Osteocyte (in vitro differentiated cells): ENCODE results near the gene ZMYM1. TPM values are rescaled to one million over a fixed set of nuclear protein-coding genes. Genes with fewer than 3 reads are reported as not detected.

Experiments used
- DNase-seq: peaks from one replicate; pipeline ENCODE4 v3.0.0; 2021; ENCODE audit warnings: mixed read lengths; ENCODE audit not compliant: unreplicated experiment; ENCODE audit errors: extremely low spot score
- H3K27ac Mint-ChIP-seq: one replicate; pipeline ENCODE4 v1.8.0; 2021; ENCODE audit warnings: mild to moderate bottlenecking, mixed read lengths; ENCODE audit not compliant: unreplicated experiment
- H3K27me3 Mint-ChIP-seq: one replicate; pipeline ENCODE4 v1.8.0; 2021; ENCODE audit warnings: mixed read lengths; ENCODE audit not compliant: unreplicated experiment
- H3K36me3 Mint-ChIP-seq: one replicate; pipeline ENCODE4 v1.8.0; 2021; ENCODE audit warnings: mixed read lengths; ENCODE audit not compliant: unreplicated experiment
- H3K4me1 Mint-ChIP-seq: one replicate; pipeline ENCODE4 v1.8.0; 2021; ENCODE audit warnings: mixed read lengths; ENCODE audit not compliant: unreplicated experiment
- H3K4me3 Mint-ChIP-seq: one replicate; pipeline ENCODE4 v1.8.0; 2021; ENCODE audit warnings: mild to moderate bottlenecking, moderate library complexity, mixed read lengths; ENCODE audit not compliant: unreplicated experiment
- H3K9me3 Mint-ChIP-seq: one replicate; pipeline ENCODE4 v1.8.0; 2021; ENCODE audit warnings: mixed read lengths; ENCODE audit not compliant: unreplicated experiment
- total RNA-seq: library from RNA; stranded (reverse); gene quantifications from 2 replicates; pipeline ENCODE4 v1.2.1, GENCODE V29; 2021
- TF ChIP-seq, protein P1 (sequence below): fragments of 200-600 bp; sonication (generic); IDR thresholded peaks from 2 replicates; pipeline ENCODE4 v1.5.0; 2021; ENCODE audit warnings: antibody characterized with exemption, mild to moderate bottlenecking, moderate library complexity

ZMYM1 gene
- total RNA-seq, 1 donor from 2014 or later, result 17.2 TPM

DNA sequence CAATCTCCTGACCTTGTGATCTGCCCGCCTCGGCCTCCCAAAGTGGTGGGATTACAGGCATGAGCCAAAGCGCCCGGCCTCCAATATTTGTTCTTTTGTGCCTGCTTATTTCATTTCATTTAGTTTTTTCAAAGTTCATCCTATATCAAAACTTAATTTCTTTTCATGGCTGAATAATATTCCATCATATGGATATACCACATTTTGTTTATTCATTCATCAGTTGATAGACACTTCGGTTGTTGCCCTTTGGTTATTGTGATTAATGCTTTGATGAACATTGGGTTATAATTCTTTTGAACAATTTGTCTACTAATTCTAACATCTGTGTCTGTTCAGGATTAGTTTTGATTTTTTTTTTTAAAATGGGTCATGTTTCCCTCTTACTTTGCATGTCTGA lies 72.0 kb downstream of the ZMYM1 start:
- Mint-ChIP-seq H3K9me3 (no peaks in the 10 kb centered on the region), H3K27me3 (peaks cover 9% of the 10 kb centered on the region), H3K36me3 (no peaks in the 10 kb centered on the region), H3K4me3 (no peak overlapping the region), H3K27ac (no peak overlapping the region), H3K4me1 (peaks cover 6% of the 10 kb centered on the region)
- TF ChIP-seq, protein P1, sequence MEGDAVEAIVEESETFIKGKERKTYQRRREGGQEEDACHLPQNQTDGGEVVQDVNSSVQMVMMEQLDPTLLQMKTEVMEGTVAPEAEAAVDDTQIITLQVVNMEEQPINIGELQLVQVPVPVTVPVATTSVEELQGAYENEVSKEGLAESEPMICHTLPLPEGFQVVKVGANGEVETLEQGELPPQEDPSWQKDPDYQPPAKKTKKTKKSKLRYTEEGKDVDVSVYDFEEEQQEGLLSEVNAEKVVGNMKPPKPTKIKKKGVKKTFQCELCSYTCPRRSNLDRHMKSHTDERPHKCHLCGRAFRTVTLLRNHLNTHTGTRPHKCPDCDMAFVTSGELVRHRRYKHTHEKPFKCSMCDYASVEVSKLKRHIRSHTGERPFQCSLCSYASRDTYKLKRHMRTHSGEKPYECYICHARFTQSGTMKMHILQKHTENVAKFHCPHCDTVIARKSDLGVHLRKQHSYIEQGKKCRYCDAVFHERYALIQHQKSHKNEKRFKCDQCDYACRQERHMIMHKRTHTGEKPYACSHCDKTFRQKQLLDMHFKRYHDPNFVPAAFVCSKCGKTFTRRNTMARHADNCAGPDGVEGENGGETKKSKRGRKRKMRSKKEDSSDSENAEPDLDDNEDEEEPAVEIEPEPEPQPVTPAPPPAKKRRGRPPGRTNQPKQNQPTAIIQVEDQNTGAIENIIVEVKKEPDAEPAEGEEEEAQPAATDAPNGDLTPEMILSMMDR, result no peak
- DNase-seq, result no peak

DNA sequence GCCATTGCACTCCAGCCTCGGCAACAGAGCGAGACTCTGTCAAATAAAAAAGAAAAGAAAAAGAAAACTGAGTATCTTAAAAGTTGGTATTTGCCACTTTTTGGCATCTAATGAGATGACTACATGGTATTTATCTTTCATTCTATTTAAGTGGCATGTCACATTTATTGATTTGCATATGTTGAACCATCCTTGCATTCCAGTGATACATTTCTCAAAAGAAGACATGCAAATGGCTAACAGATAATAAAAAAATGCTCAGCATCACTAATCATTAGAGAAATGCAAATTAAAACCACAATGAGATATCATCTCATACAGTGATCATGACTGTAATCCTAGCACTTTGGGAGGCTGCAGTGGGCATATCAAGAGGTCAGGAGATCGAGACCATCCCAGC lies 85.7 kb downstream of the ZMYM1 start:
- Mint-ChIP-seq H3K36me3 (no peaks in the 10 kb centered on the region), H3K27ac (no peak overlapping the region), H3K4me3 (no peak overlapping the region), H3K9me3 (peaks cover 3% of the 10 kb centered on the region), H3K27me3 (no peaks in the 10 kb centered on the region), H3K4me1 (peaks cover 5% of the 10 kb centered on the region)
- TF ChIP-seq, protein P1, result no peak
- no peak for DNase-seq

Other genes with a start within 250 kb of the ZMYM1 start
- 38.6 and 39.6 TPM in 2 replicates for gene SMIM12, start 219.6 kb upstream of the ZMYM1 start, total RNA-seq
- gene DLGAP3, start 149.7 kb upstream of the ZMYM1 start, total RNA-seq, result 0.21 TPM in 1 of 2 replicates, not detected in the other
- gene TMEM35B, start 94.0 kb upstream of the ZMYM1 start, total RNA-seq, result 20.5 and 22.8 TPM in 2 replicates
- 19.9 and 24.7 TPM in 2 replicates for gene ZMYM6, start 47.4 kb upstream of the ZMYM1 start, total RNA-seq
- gene SFPQ, start 113.8 kb downstream of the ZMYM1 start, total RNA-seq, result 231 and 241 TPM in 2 replicates
- gene ZMYM4, start 189.3 kb downstream of the ZMYM1 start, total RNA-seq, result 58.3 and 65.9 TPM in 2 replicates